Fibroblast of peridontal ligament (primary cell): ENCODE results near the gene IRF6.
"Not testable (repeated sequence)": the region's sequence is repeated elsewhere in the genome, so short reads cannot be mapped to it uniquely, and the experiment has no call there.

Experiments used
- DNase-seq: peaks from one replicate; pipeline ENCODE4 v3.0.0-alpha.2; 2010; ENCODE audit errors: extremely low read depth

IRF6 gene

DNA sequence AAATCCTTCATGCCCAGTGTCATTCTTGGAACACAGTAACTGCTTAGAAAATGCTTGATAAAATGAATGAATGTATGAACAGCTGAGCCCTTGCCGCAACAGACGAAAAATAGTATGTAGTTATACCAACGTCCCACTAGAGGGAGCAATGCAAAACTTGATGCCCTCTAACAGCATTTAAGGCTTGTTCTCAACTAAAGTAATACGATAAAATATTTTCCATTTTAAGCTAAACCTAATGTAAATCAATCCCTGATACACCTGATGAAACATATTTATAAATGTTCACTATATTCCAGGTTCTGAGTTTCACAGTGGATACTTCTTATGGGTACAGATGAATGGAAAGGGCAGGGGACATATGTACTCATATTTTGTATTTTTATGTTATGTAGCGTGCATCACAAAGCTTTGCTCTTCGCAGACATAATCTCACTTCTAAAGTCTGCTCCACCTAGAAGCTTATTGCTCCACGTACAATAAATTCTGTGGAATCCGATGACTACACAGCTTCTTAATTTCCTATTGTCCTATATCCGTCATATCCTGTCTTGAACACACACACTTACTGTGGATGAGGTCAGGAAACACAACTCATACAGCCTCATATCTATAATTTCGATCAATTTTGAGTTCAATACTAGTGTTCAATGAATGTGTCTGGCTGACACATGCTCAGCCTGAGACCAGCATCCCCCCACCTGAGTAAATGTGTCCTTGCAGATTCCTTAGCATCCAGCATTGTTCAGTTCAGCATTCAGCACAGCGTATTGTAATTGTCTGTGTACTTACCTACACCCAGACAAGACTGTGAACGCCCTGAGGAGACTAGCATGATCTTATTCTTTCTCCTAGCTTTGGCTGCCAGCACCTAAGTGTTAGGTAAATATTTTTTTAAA, 17.4 kb upstream of the IRF6 start:
- DNase-seq, result peak; percentile 85

DNA sequence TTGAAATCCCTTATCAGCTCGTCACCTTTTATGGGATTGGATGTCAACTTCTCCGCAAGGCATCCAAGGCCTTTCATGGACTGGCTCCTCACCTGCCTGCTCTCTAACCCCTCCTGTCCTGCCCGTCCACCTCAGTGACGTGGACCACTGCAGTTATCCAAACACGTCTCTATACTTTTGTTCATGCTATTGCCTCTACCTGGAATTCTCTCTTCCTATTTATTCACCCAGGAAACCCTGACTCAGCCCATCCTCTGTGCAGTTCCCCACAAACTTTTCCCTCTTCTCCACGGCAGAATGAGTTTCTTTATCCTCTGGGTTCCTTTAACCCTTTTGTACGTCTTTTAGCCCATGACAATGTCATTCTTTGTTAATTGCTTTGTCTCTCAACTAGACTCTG, 16.8 kb upstream of the IRF6 start:
- no peak for DNase-seq

DNA sequence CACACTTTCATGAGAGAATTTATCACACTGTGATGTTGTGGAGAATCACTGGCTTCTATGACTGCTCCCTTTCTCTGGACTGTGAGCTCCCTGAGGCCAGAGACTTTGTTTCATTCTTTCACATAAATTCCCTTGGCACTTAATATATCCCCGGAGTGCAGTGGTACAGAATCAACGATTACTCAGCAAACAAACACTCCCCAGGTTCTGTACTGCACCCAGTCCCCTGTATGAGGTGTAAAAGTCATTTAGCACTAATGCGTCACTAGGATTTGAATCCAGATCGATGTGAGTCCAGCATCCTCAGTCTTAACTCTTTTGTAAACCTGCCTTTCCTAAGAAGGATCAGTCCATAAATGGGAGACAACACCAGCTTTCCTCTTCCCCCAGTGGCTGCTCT, 15.0 kb upstream of the IRF6 start:
- no peak for DNase-seq

DNA sequence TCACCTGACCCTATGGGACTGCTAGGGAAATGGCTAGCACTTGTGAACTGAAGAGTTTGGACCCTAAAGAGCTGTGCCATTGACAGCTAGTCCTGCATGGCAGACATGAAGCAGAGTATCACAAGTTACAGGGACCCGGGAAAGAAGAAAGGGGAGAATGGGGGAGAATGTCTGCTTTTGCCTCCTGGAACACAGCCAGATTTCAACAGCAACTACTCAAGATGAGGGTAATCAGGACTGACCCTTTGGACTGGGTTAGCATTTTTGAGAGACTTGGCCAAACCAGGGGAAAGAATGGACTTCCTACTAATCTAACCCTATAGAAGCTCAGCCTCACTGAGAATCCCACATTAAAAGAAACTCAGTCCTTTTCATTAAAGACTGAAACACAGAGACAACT, 13.1 kb upstream of the IRF6 start:
- DNase-seq, result no peak

DNA sequence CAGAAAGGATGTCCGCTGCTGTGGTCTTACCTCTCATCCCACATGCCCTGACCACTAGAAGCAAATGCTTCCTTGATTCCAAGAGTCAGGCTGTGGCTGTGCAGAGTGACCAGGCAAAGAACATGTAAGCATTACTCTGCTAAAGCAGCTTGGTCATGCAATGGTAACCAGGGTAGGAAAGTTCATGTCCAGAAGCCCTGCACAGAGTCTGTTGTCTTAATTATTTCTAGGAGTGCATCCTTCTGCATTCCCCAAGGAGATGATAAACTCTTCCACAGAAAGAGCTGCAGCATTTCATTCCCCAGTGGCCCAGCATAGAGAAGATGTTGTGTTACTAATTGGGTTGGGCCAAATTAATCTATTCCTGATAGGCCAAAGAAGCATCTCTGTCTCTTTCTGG, 11.7 kb upstream of the IRF6 start:
- no peak for DNase-seq

DNA sequence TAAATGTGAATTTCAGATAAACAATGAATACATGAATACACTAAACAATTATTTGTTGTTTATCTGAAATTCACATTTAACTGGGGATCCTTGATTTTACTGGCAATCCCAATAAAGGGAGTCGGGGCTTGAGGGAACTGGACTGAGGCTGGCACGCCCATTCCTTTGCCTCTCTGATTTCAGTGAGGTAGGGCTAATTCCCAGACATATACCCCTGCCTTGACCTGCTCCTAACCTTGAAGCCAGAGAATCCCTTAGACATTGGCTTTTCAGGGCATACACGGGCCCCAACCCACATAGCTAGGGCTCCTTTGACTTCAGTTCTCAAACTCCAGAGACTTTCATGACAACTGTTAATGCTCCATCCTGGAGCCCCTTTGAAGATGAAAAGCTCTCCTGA, 11.0 kb upstream of the IRF6 start:
- no peak for DNase-seq

DNA sequence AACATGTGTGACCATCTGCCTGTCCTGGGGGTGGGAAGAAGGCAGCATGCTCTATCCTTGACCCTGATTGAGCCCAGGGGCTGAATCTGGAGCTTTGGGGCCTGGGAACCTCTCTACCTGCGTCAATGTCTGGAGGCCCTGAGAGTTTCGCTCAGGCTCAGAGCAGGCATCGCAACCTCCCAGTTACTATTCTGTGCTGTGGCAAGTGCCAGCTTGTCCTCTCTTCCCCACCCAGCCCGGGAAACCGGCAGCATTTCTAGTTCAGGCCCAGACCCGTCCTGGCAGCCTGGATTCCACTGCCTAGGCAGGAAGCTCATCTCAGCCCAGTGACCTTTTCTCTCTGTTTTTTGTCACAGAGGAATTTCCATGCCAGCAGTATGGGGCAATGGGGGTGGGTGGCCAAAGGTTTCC, 10.0 kb upstream of the IRF6 start:
- DNase-seq, result no peak

DNA sequence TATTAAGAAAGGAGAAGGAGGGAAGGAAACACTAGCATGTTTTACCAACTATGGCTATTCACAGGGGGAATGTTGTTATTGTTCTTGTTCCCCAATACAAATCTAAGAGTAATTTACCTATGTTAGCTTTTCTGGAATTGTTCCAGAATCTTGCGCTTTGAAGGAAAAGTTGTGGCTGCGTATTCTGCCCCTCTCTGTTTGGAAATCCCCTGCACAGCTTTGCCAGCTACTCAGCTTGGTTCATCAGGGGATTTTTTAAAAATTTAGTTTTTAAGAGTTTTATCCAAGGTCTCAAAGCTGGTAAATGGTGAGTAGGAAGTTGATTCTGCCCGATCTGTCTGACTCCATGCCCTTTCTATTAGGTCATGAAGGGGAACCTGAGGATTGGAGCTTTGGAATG, 9.5 kb upstream of the IRF6 start:
- no peak for DNase-seq

DNA sequence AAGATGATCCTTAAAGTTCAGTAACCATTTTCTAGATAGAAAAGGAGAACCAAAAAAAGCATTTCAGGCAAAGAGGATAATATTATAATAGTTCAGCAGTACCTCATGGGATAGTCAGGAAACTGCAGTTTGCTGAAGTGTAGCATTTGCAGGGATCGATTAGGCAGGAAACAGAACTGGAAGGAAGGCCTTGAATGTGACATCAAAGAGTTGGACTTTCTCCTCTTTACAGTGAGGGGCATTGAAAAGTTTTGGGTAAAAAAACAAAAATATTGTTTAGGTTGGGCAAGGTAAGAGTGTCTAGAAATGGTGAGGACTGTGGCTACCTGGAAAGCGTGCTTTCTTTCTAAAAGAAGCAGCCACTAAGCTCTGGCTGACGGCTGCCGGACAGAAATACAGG, 8.0 kb upstream of the IRF6 start:
- no peak for DNase-seq

DNA sequence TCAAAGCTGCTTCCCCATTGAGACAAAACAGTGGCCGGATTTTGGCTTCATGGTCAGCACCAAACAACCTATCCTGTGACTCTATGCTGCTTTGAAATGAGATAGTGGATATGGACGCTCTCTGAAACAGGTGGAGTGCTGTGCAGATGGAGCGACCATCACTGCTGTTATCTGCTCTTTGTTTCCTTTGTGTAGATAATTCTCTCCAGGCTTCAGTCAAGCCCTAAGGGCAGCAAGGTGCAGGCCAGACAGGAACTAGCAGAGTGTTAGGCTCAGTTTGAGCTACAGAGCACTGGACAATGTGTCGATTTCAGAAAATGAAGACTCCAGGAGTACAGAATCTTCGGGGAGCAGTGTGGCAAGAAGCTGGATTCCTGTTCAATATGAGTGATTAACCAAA, 4.8 kb upstream of the IRF6 start:
- no peak for DNase-seq

DNA sequence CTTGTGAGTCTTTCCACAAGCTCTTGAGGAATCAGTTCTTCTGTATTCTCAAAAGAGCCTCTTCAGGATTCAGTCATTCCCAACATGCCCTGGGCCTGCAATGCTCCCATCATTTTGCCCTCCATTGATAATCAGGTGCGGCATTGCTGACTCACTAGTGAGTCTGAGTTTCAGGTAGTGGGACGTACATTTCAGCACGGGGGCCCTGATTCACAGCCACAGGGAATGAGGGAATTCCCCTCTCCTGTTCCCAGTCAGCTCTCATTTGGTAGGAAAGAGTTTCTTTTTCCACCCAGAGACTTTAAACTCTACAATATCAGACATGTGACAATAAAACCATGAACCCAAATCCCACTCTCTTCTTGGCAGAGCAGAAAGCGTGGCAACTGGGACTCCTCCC, 3.7 kb upstream of the IRF6 start:
- DNase-seq, result no peak

DNA sequence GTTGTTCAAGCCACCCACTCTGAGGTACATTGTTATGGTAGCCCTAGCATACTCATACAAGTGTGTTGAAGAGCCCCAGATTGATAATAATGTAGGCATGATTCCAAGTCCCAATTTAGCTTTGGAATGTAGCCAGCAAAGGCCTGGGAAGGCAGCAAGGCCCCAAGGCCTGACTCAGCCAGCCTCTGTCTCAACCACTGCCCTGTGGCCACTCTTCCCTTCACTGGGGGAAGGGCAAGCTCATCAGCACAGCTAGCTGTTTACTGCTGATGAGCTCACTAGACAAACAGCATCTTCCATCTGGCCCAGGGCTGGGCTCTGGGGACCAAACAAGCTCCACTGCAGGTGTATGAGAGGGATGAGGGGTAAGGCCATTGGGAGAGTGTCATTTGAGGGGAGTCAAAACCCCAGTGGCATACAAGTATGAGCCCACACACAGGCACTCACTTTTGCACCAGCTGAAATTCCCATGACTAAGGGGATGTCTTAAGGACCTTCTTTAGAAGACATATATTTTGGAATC, 2.2 kb upstream of the IRF6 start:
- peak; percentile 81 for DNase-seq

DNA sequence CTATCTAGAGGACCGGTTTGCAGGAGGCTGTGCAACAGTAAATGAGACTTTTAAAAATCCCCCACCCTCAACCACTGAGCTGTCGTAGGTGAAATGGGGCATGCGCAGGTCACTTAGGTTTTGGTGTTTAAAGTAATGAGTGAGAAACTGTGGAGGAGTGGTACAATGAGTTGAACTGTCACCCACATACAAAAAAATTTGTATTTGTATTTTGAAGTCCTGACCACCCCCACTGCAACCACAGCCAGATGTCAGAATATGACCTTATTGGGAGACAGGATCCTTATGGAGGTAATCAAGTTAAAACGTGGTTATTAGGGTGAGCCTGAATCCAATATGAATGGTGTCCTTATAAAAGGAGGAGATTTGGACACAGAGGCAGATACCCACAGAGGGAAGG, 1.6 kb upstream of the IRF6 start:
- DNase-seq, result no peak

DNA sequence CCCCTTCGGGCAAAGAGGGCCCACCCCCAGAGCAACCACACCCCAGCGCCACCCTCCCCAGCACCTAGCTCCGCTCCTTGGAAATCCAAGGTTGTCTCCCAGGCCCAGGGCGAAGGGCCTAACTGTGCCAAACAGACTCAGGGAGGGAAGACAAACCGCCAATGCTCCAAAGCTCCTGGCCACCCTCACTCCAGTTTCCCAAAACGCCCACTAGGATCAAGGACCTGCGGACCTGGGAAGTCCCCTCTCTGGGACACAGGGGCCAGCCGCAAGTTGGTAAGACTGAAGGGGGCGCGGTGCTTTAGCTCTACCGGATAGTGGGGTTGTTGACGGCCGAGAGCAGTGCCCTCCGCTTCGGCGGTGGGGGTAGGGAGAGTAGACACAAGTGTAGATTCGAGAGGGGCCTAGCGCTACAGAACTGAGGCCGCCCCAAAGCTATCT, 581 bp downstream of the IRF6 start:
- no peak for DNase-seq

DNA sequence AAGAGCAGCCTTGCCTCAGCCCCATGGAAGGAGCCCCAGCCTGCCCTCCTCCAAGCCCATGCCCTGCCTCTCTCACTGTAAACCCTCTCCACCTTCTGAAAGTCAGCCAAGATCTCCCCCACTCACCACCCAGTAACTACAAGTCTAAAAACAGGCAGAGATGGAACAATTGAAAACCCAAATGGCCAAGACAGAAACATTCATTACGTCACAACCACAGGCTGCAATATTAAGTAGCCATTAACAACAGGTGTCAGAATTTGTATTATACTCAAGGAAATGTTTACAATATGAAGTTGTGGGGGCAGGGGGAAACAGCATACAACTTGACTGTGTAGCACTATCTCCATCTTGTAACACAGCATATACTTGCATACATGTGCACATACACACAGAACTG, 2.4 kb downstream of the IRF6 start:
- no peak for DNase-seq

DNA sequence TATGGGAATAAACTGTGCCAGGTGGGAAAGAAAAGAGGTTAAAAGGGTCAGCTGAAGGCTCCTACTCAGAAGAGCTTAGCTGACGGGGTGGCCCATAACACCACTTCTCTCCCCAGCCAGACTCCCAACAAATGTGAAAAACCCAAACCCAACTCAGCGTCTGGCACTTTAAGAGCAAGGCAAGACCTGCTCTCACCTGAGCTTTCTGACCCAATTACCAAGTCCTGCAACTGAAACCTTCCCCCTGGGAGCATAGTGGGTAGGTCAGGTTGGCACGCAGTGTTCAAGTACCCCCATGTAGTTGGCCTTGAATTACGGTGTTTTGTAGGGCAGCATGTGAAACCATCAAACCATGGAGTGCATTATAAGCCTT, 3.2 kb downstream of the IRF6 start:
- no peak for DNase-seq

DNA sequence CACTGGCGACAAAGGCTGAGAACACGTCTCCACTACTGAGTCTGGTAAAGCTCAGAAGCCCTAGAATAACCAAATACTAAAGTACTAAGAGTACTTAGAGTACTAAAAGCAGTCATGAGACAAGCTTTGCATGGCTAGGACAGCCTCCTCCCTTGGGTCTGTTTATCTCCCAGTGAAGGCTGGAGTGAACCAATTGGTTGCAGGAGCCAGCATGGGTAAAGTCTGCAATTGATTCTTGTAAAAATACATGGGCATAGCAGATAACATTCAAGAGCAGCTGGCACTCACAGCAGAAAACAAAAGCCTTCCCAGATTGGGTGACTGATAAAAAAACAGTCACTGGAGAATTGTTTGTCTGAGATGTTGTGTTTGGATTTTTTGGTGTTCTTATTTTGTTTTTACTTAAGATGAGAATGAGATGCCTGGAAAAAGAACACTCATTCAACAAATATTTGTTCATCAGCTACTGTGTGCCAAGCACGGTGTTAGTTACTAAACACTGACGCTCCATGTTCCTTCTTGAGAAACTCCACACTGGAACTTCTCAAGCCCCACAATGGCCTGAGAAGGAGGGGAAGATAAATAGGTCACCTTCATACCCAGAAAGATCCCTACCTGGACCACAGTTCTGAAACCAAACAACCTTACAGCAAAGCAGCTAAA, 3.7 kb downstream of the IRF6 start:
- DNase-seq, result no peak

DNA sequence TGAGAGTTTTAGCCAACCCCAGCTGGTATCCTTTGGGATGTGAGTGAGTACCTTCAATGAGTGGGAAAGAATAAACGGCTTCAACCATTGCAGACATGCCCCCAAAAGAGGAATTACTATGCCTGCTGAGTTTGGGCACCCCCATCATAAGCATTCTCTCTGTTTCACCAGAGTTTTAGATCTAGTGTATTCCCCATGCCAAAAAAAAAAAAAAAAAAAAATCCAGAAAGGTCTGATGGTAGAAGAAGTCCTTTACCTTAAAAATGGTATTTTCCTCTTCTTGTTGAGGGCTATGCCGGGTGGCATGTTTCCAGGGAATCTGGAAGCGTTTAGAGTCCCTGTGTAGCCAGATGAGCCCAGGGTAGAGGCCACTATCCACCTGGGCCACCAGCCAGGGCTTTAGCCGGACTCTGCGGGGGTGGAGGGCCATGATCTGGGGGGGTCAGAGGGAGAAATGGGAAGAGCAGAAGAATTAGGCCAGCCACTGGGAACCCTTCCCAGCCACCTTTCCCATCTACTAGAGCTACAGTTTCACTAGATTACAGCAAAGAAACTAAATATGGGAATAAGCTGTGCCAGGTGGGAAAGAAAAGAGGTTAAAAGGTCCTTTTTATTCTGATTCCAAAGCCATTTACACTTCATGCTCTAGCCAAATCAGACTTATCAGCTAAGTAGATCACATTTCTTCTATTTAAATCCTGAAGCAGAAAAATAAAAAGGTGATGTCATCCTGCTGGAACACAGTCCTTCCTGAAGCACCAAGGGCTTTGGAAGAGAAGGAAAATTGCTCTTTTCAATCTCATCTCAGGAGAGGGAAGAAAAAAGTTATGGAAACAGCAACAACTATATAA, 4.7 kb downstream of the IRF6 start:
- peak; percentile 10 for DNase-seq

DNA sequence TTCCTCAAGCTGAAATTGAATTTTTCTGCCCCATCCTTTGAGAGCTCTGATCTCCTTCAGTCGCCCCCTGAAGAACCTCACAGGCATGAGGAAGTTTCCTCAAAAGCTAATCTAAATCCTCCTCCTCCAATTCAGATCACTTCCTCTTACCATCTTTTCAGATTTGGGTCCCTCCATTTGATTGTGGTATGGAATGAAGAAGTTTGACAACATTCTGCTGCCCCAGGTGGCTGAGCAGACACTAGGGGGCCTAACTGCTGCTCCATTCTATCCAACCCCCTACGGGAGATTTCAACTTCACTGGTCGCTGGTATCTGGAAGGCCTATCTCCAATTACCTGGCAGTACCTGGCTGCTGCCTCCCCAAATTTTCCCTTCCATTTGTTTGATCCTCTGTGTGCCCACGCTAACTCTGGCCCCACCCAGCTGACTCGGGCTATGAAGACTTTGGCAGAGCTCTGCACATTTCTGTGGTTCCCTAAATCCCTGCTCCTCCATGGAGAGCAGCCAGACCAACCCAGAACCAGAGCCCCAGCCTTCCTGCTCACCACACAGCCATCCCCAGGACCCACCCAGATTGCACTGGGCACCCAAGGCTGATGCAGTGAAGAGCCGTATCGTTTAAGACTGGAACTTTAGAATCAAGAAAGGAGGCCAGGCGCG, 7.8 kb downstream of the IRF6 start:
- DNase-seq, result peak; percentile 25

DNA sequence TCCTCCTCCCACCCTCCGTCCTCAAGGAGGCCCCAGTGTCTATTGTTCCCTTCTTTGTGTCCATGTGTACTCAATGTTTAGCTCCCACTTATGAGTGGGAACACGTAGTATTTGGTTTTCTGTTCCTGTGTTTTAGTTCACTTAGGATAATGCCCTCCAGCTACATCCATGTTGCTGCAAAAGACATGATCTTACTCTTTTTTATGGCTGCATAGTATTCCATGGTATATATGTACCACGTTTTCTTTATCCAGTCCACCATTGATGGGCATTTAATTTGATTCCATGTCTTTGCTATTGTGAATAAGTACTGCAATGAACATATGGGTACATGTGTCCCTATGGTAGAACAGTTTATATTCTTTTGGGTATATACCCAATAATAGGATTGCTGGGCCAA, 12.2 kb downstream of the IRF6 start:
- not testable (repeated sequence) for DNase-seq

DNA sequence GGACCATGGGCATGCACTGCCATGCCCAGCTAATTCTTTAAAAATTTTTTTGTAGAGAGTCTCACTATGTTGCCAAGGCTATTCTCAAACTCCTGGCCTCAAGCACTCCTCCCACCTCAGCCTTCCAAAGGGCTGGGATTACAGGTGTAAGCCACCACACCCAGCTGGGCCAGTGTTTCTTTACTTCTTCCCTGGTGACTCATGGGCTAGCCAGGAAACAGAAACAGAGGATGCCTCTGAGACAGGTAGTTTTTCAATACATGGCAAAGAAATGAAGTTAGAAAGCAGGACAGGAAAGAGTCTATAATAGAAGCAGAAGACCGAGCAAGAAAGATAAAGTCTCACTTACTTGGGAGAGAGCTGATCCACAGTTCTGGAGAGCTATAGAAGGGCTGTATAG, 14.0 kb downstream of the IRF6 start:
- no peak for DNase-seq
